ENCODE results near the gene ROBO1.
"Not testable (repeated sequence)": the region's sequence is repeated elsewhere in the genome, so short reads cannot be mapped to it uniquely, and the experiment has no call there.

Gene ROBO1

GRCh38 chr3:79767905-79768267 is at the start of gene ROBO1:
TSS of gene ROBO1 (minus strand) at chr3:79767998.
- DNase-seq (ENCODE audit: low read depth in 2 of 2): no peak

GRCh38 chr3:79817224-79817623 is 49.4 kb upstream of the ROBO1 start:
- no peak for DNase-seq (ENCODE audit: low read depth in 2 of 2)

- no peak for DNase-seq (ENCODE audit: low read depth in 2 of 2)
These were observed 47.7 kb upstream of the ROBO1 start for GRCh38 chr3:79815478-79815877.

- DNase-seq (ENCODE audit: low read depth in 2 of 2): no peak
These were observed 42.8 kb upstream of the ROBO1 start for GRCh38 chr3:79810581-79810980.

GRCh38 chr3:79810092-79810491 is 42.3 kb upstream of the ROBO1 start:
- no peak for DNase-seq (ENCODE audit: low read depth in 2 of 2)

GRCh38 chr3:79809106-79809505 is 41.3 kb upstream of the ROBO1 start:
- no peak for DNase-seq (ENCODE audit: low read depth in 2 of 2)

GRCh38 chr3:79808515-79808914 is 40.7 kb upstream of the ROBO1 start:
- DNase-seq (ENCODE audit: low read depth in 2 of 2): no peak

GRCh38 chr3:79790177-79790576 is 22.4 kb upstream of the ROBO1 start:
- not testable (repeated sequence) for DNase-seq (ENCODE audit: low read depth in 2 of 2)

- DNase-seq (ENCODE audit: low read depth in 2 of 2): no peak
These were observed 5.5 kb upstream of the ROBO1 start for GRCh38 chr3:79773291-79773690.

- DNase-seq (ENCODE audit: low read depth in 2 of 2): no peak
These were observed 1.4 kb upstream of the ROBO1 start for GRCh38 chr3:79769229-79769628.

- DNase-seq (ENCODE audit: low read depth in 2 of 2): no peak
These were observed 449 bp downstream of the ROBO1 start for GRCh38 chr3:79767194-79767904.

GRCh38 chr3:79766496-79767193 is 1.2 kb downstream of the ROBO1 start:
- DNase-seq (ENCODE audit: low read depth in 2 of 2): no peak

- DNase-seq (ENCODE audit: low read depth in 2 of 2): no peak
These were observed 1.9 kb downstream of the ROBO1 start for GRCh38 chr3:79765911-79766310.

- no peak for DNase-seq (ENCODE audit: low read depth in 2 of 2)
These were observed 6.4 kb downstream of the ROBO1 start for GRCh38 chr3:79761441-79761840.

- DNase-seq (ENCODE audit: low read depth in 2 of 2): no peak
These were observed 16.1 kb downstream of the ROBO1 start for GRCh38 chr3:79751703-79752102.

GRCh38 chr3:79737530-79737929 is 30.3 kb downstream of the ROBO1 start:
- DNase-seq (ENCODE audit: low read depth in 2 of 2): no peak

GRCh38 chr3:79729096-79729495 is 38.7 kb downstream of the ROBO1 start:
- no peak for DNase-seq (ENCODE audit: low read depth in 2 of 2)

- DNase-seq (ENCODE audit: low read depth in 2 of 2): no peak
These were observed 41.0 kb downstream of the ROBO1 start for GRCh38 chr3:79726786-79727185.

GRCh38 chr3:79724206-79724605 is 43.6 kb downstream of the ROBO1 start:
- DNase-seq (ENCODE audit: low read depth in 2 of 2): no peak

- no peak for DNase-seq (ENCODE audit: low read depth in 2 of 2)
These were observed 77.7 kb downstream of the ROBO1 start for GRCh38 chr3:79690072-79690471.

GRCh38 chr3:79685108-79685507 is 82.7 kb downstream of the ROBO1 start:
- no peak for DNase-seq (ENCODE audit: low read depth in 2 of 2)

- DNase-seq (ENCODE audit: low read depth in 2 of 2): no peak
These were observed 83.8 kb downstream of the ROBO1 start for GRCh38 chr3:79684041-79684440.

GRCh38 chr3:79672731-79673130 is 95.1 kb downstream of the ROBO1 start:
- DNase-seq (ENCODE audit: low read depth in 2 of 2): no peak

- DNase-seq (ENCODE audit: low read depth in 2 of 2): no peak
These were observed 95.7 kb downstream of the ROBO1 start for GRCh38 chr3:79672075-79672474.
